ENCODE data around the gene BSX. TPM values are rescaled to one million over a fixed set of nuclear protein-coding genes. Genes with fewer than 3 reads are reported as not detected.

BSX gene
- total RNA-seq, 1 donor from 2014 or later = not detected

DNA sequence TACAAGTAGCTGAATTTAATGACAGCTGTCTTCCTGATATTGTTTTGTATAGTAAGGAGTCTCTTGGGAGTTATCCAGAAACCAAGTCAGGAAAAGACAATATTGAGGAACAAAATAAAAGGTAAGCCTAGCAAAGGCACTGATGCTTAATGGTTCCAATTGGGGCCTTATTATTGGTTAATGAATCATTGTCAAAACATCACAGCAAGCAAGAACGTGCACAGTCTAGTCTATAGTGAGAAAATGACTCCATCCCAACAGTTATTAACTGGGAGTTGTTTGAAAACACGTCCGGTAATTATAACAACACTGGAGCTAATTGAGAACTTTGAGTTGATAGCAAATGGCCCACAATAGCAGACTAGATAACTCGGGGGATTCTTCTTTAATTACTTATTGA is 17.7 kb downstream of the BSX start:
- intact Hi-C loops (cut with micrococcal nuclease) = no loop called here

DNA sequence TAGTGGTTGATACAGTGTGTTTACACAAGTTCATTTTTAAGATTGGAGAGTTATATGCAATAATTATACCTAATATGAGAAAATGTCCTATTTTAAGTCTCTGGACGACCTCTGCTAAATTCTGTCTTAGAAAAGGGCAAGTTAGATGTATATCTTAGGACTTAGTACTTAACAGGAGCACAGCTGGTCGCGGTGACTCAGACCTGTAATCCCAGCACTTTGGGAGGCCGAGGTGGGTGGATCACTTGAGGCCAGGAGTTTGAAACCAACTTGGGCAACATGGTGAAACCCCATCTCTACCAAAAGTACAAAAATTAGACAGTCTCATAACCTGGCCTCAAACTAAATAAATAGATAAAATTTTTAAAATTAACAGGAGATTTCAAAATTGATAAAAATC is 27.2 kb downstream of the BSX start:
- intact Hi-C loops (cut with micrococcal nuclease) = no loop called here

DNA sequence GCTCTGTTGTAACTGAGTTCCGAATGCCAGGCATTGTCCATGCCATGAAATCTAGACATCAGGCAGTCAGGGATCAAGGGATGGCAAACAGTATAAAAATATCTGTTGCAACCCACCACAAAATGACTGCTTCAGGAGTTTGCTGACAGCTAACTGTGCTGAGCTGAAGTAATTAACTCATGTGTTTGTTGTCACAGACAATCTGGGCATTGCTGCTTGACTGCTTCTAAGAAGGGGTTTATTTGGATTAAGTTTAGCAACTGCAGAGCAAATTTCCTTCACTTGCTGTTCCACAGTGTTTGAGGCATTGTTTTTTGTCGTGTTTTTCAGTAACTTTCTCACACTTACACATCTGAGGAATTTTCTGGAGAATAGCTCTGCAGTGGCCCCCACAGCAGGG is 30.4 kb downstream of the BSX start:
- intact Hi-C loops (cut with micrococcal nuclease) = no loop called here

DNA sequence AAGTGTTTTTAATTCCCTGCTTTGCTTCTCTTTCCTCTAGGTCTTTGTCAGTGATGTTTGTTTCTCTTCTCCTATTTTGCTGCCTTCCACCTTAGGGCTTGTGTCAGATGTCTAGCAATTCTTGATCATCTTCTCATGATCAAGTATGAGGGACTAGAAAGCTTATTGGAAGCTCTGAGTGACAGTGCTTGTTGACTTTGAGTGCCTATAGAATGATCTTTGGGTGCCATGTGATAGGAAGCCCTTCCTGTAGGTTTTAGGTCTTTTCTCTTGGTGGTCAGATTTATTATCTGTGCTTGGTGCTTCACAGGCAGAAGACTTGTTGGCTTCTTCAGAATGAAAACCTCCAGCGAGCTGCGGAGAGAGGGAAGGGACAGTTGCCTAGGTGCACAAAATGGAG is 43.1 kb downstream of the BSX start:
- intact Hi-C loops (cut with micrococcal nuclease) = no loop called here

DNA sequence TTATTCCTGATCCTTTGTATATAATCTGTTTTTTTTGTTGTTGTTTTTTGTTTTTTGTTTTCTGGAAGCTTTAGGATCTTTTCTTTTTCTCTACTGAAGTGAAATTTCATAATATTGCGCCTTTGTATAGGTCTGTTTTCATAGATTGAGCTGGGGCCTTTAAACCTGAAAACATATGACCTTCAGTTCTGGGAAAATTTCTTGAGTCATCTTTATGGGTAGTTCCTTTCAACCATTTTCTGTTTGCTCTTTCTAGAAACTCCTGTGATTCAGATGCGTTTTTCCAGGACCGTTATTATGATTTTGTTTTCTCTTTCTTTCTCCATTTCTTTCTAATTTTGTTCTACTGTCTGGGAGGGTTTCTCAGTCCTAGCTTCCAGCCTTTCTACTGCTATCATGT is 43.7 kb downstream of the BSX start:
- intact Hi-C loops (cut with micrococcal nuclease) = no loop called here

DNA sequence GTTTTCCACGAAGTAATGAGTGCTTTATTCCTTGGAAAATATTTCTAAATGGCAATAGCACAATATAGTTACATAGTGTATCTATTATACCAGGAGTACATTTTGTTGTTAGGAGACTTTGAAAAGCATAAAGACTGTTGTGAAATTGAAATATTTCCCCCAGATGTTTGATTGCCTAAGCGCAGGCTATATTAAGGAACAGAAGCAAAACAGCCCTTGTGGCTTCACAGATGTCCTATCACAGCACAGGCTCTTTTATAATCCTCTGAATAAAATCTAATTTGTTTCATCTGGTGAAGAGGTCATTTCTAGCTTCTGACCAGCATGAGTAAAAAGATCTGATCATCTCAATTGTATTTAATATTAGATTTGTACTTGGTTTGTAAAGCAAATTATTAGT is 48.2 kb downstream of the BSX start:
- intact Hi-C loops (cut with micrococcal nuclease) = no loop called here

DNA sequence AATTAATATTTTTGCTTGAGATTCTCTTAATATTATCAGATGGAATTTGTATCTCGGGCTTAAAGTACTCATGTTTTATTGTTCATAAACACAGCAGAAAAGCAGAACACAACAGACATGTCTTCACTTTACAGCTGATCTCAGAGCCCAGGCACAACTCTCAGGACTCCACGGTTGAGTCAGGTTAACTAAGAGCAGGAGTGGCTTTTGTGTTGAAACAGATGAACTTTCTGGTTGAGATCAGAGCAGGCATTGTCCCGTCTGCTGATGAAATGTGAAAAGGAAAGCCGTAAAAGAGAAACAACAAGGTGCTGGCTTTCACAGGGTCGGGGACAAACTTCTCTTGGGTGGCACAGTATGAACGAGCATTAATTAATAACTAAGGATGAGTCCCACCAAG is 50.1 kb downstream of the BSX start:
- intact Hi-C loops (cut with micrococcal nuclease) = no loop called here

Other genes starting within 250 kb of the BSX start
- gene CRTAM, start 143.3 kb downstream of the BSX start, total RNA-seq = 0.66 and 0.86 TPM in 2 replicates
- gene JHY, start 99.1 kb downstream of the BSX start, total RNA-seq = 2.6 and 2.9 TPM in 2 replicates
- gene HSPA8, start 80.3 kb upstream of the BSX start, total RNA-seq = 2,429 and 2,453 TPM in 2 replicates
- gene CLMP, start 213.4 kb upstream of the BSX start, total RNA-seq = 0.29 and 0.91 TPM in 2 replicates